Lung (tissue), 12 donors: Measurements from ENCODE around the gene KCNT1. TPM values are rescaled to one million over a fixed set of nuclear protein-coding genes. Genes with fewer than 3 reads are reported as not detected.

Experiments
- ATAC-seq: fragments of 200-7000 bp; cut with Tn5 transposase; one replicate; pipeline ENCODE4 v1.9.1; 2020; ENCODE audit warnings: moderate number of reproducible peaks; ENCODE audit not compliant: insufficient read depth, low FRiP score
- DNase-seq, 3 donors: peaks; one replicate each; pipeline ENCODE4 v3.0.0-alpha.2; 2013 to 2017
- H3K27ac ChIP-seq, 2 donors: one replicate each; pipeline ENCODE4 v1.5.1; 2013; ENCODE audit warnings: mild to moderate bottlenecking in 2 of 2, moderate library complexity in 2 of 2, control low read depth in 1 of 2, inconsistent platforms in 1 of 2, low read depth in 1 of 2, low read length in 1 of 2
- H3K27me3 ChIP-seq, 3 donors: one replicate each; pipeline ENCODE4 v1.5.1; 2013; ENCODE audit warnings: low read length in 2 of 3; ENCODE audit not compliant: control insufficient read depth in 3 of 3, insufficient read depth in 3 of 3
- H3K36me3 ChIP-seq, 4 donors: one replicate each; pipeline ENCODE4 v1.5.1; 2013; ENCODE audit warnings: low read length in 4 of 4, mild to moderate bottlenecking in 1 of 4, moderate library complexity in 1 of 4; ENCODE audit not compliant: control insufficient read depth in 4 of 4, insufficient read depth in 4 of 4
- H3K4me1 ChIP-seq, 5 donors: one replicate each; pipeline ENCODE4 v1.5.1; 2013; ENCODE audit warnings: low read length in 5 of 5, mild to moderate bottlenecking in 2 of 5, moderate library complexity in 1 of 5; ENCODE audit not compliant: control insufficient read depth in 5 of 5, insufficient read depth in 5 of 5
- H3K4me3 ChIP-seq: one replicate; pipeline ENCODE4 v1.5.1; 2013; ENCODE audit warnings: mild to moderate bottlenecking, control low read depth, moderate library complexity
- H3K9ac ChIP-seq, 2 donors: one replicate each; pipeline ENCODE4 v1.5.1; 2013; ENCODE audit warnings: low read length in 2 of 2, control low read depth in 1 of 2; ENCODE audit not compliant: insufficient read depth in 1 of 2
- H3K9me3 ChIP-seq, 4 donors: one replicate each; pipeline ENCODE4 v1.5.1; 2013; ENCODE audit warnings: low read length in 3 of 4, mild to moderate bottlenecking in 1 of 4, moderate library complexity in 1 of 4; ENCODE audit not compliant: control insufficient read depth in 4 of 4, insufficient read depth in 3 of 4
- WGBS, 2 donors: extraction: QIAGEN DNeasy Blood & Tissue Kit; methylation state at CpG; one replicate each; pipeline ENCODE4 v1.1.7; 2013; 5-methylcytosine and 5-hydroxymethylcytosine counted together
- polyA plus RNA-seq, 2 donors: library from polyadenylated mRNA; stranded (reverse); fragments of 200-250 nt; gene quantifications; one replicate each; pipeline ENCODE4 v1.2.1, GENCODE V29; 2013
- total RNA-seq, 2 donors: library from RNA; depleted of rRNA in 1 of 2; stranded (reverse); fragments of >200 nt in 1 of 2; gene quantifications; one replicate each; pipeline ENCODE4 v1.2.1, GENCODE V29; 2014 to 2021
- TF ChIP-seq, protein P1 (sequence below): IDR thresholded peaks from 2 replicates; pipeline ENCODE4 v1.5.1; 2012; ENCODE audit warnings: mild to moderate bottlenecking; ENCODE audit errors: control extremely low read depth, extremely low read depth
- donor health status: control.
- donor health status: control.
- donor health status: Bipolar disorder and iron deficiency.
- donor health status: healthy.
- donor health status: DM: yes; HTN: yes; CAD: no.

Gene KCNT1
- total and polyA plus RNA-seq, 4 donors = 0.06 to 0.28 (median 0.11) TPM

DNA sequence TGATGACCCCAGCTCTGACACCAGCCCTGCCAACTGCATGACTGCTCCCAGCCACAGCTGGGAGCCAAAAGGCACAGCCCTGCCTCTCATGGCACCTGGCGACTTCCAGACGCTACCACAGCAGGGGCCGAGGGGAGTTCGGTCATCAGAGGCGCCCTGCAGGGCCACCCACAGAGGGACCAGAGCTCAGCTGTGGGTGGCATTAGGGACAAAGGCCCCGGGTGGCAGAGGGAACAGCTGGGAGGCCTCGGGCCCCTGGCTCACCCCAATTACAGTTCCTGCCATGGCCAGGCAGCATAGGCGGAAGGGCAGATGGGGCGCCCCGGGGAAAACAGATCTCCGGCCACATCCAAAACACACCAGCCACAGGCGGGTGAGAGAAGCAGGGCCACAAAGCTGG lies 6.3 kb upstream of the KCNT1 start:
- ATAC-seq (no peak), DNase-seq (no peak)
- H3K27ac ChIP-seq = no peak overlapping the region
- H3K27me3 ChIP-seq = peaks cover 0 to 4% (median 0%) of the 10 kb centered on the region in 3 donors
- peaks cover 0 to 5% (median 0%) of the 10 kb centered on the region in 4 donors for H3K9me3 ChIP-seq
- 81 to 82% methylated on average over 12 of the region's 12 CpGs for WGBS, 2 donors
- TF ChIP-seq, protein P1, sequence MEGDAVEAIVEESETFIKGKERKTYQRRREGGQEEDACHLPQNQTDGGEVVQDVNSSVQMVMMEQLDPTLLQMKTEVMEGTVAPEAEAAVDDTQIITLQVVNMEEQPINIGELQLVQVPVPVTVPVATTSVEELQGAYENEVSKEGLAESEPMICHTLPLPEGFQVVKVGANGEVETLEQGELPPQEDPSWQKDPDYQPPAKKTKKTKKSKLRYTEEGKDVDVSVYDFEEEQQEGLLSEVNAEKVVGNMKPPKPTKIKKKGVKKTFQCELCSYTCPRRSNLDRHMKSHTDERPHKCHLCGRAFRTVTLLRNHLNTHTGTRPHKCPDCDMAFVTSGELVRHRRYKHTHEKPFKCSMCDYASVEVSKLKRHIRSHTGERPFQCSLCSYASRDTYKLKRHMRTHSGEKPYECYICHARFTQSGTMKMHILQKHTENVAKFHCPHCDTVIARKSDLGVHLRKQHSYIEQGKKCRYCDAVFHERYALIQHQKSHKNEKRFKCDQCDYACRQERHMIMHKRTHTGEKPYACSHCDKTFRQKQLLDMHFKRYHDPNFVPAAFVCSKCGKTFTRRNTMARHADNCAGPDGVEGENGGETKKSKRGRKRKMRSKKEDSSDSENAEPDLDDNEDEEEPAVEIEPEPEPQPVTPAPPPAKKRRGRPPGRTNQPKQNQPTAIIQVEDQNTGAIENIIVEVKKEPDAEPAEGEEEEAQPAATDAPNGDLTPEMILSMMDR = no peak
- H3K4me1 ChIP-seq = no peaks in the 10 kb centered on the region
- H3K9ac ChIP-seq = no peak overlapping the region
- H3K4me3 ChIP-seq = no peak overlapping the region
- H3K36me3 ChIP-seq = no peaks in the 10 kb centered on the region

DNA sequence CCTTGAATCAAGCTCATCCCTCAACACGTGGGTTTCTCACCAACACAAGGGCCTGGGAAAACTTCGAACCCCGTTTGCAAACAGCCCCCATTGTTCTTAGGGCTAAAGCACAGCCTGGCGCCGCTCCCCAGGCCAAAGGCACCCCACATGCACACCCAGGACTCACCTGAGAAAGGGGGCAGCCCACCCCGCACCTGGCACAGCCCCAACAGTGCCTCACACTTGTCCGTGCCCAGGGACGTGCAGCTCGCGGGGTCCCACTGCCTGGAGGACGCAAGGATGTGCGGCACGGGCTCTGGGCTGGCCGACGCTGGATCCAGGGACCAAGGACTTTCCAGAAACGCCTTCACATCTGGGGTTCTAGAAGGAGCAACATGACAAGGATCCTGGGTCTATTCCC lies 5.5 kb upstream of the KCNT1 start:
- Histone ChIP-seq H3K27me3 (peaks cover 0 to 4% (median 0%) of the 10 kb centered on the region in 3 donors), H3K4me3 (no peak overlapping the region), H3K27ac (no peak overlapping the region), H3K4me1 (no peaks in the 10 kb centered on the region), H3K9ac (no peak overlapping the region), H3K9me3 (peaks cover 0 to 2% (median 0%) of the 10 kb centered on the region in 4 donors), H3K36me3 (no peaks in the 10 kb centered on the region)
- TF ChIP-seq, protein P1 = no peak
- WGBS, 2 donors = 77 to 81% methylated on average over 16 of the region's 16 CpGs
- no peak for ATAC-seq
- DNase-seq = no peak

DNA sequence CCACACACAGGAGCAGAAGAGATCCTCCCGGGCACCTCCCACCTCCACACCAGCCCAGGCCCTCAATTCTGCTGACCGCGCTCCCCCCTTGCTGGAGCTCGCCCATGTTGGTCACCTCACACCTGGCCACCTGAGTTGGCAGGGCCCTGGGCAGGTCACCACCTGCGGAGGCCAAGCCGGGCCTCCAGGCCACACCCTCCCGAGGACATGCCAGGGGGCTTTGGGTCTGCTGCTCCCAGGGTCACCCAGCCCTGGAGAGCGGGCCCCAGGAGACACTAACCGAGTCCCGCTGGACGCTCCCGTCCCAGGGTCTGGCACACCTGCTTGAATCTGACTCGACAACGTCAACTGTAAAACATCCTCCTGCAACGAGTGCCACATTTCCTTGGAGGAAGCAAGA lies 4.8 kb upstream of the KCNT1 start:
- Histone ChIP-seq H3K9ac (no peak overlapping the region), H3K27ac (no peak overlapping the region), H3K9me3 (no peaks in the 10 kb centered on the region), H3K27me3 (peaks cover 0 to 4% (median 3%) of the 10 kb centered on the region in 3 donors), H3K36me3 (no peaks in the 10 kb centered on the region), H3K4me1 (peaks cover 0 to 2% (median 0%) of the 10 kb centered on the region in 5 donors), H3K4me3 (no peak overlapping the region)
- WGBS, 2 donors = 69 to 80% methylated on average over 15 of the region's 15 CpGs
- TF ChIP-seq, protein P1 = no peak
- ATAC-seq (no peak), DNase-seq (no peak)

DNA sequence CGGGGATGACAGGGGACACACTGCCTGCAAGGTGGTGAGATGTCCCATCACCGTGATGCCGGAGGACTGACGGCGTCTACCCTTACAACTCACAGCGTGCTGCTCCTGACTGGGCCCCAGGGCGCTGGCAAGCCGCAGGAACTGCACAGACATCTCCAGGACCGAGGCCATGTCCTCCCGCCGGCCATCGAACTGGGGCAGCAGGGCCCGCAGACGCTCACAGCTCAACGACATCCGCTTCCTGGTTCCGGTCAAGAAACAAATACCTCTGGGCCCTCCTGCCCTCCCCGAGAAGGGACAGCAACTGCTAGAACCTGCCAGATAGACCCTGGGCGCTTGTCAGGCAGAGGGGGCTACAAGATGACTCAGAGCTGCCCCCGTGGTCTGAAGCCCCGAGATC lies 3.7 kb upstream of the KCNT1 start:
- DNase-seq (no peak), ATAC-seq (no peak)
- Histone ChIP-seq H3K27me3 (peaks cover 0 to 8% (median 7%) of the 10 kb centered on the region in 3 donors), H3K9ac (no peak overlapping the region), H3K4me3 (no peak overlapping the region), H3K9me3 (no peaks in the 10 kb centered on the region), H3K27ac (no peak overlapping the region), H3K36me3 (no peaks in the 10 kb centered on the region), H3K4me1 (peaks cover 0 to 4% (median 0%) of the 10 kb centered on the region in 5 donors)
- 61 to 74% methylated on average over 21 of the region's 21 CpGs for WGBS, 2 donors
- TF ChIP-seq, protein P1 = no peak
